Fibroblast of lung (primary cell): ENCODE results near the gene PADI1. TPM values are rescaled to one million over a fixed set of nuclear protein-coding genes. Genes with fewer than 3 reads are reported as not detected.

Experiments
- DNase-seq, 2 donors: peaks; one replicate each; pipeline versions ENCODE4 v3.0.0 to v3.0.0-alpha.2; 2010; ENCODE audit warnings: low read depth in 2 of 2
- H2AFZ ChIP-seq: 2 replicates; pipeline ENCODE4 v1.5.1; 2012; ENCODE audit warnings: low read length, control low read depth, inconsistent platforms
- H3K27ac ChIP-seq: 2 replicates; pipeline ENCODE4 v1.5.1; 2011; ENCODE audit warnings: low read length, control low read depth; ENCODE audit not compliant: insufficient read depth
- H3K27me3 ChIP-seq: 2 replicates; pipeline ENCODE4 v1.5.1; 2011; ENCODE audit warnings: mild to moderate bottlenecking, low read length; ENCODE audit not compliant: control insufficient read depth, insufficient read depth
- H3K36me3 ChIP-seq: 2 replicates; pipeline ENCODE4 v1.5.1; 2011; ENCODE audit warnings: low read length; ENCODE audit not compliant: control insufficient read depth, insufficient read depth
- H3K4me1 ChIP-seq: 2 replicates; pipeline ENCODE4 v1.5.1; 2011; ENCODE audit warnings: low read length; ENCODE audit not compliant: control insufficient read depth, insufficient read depth; ENCODE audit errors: extremely low read depth
- H3K4me2 ChIP-seq: 2 replicates; pipeline ENCODE4 v1.5.1; 2011; ENCODE audit warnings: low read length, control low read depth; ENCODE audit not compliant: insufficient read depth; ENCODE audit errors: extremely low read depth
- H3K4me3 ChIP-seq, 4 experiments: fragments of 200-600 bp in 1 of 4; sonication (generic) in 1 of 4; replicated peaks in 1 of 4; 2 replicates each; pipeline ENCODE4 v1.5.1; 2011 to 2016; ENCODE audit warnings: low read length in 4 of 4, low read depth in 3 of 4, mild to moderate bottlenecking in 3 of 4, control low read depth in 2 of 4, inconsistent platforms in 1 of 4, mixed read lengths in 1 of 4; ENCODE audit not compliant: insufficient read depth in 1 of 4; ENCODE audit errors: control extremely low read depth in 1 of 4
- H3K79me2 ChIP-seq: 2 replicates; pipeline ENCODE4 v1.5.1; 2012; ENCODE audit warnings: mild to moderate bottlenecking, low read length, inconsistent platforms; ENCODE audit not compliant: control insufficient read depth, insufficient read depth
- H3K9ac ChIP-seq: 2 replicates; pipeline ENCODE4 v1.5.1; 2011; ENCODE audit warnings: mild to moderate bottlenecking, low read length, control low read depth; ENCODE audit not compliant: insufficient read depth
- H3K9me3 ChIP-seq: 2 replicates; pipeline ENCODE4 v1.5.1; 2012; ENCODE audit warnings: low read depth, low read length; ENCODE audit not compliant: control insufficient read depth, insufficient read depth
- H4K20me1 ChIP-seq: 2 replicates; pipeline ENCODE4 v1.5.1; 2011; ENCODE audit warnings: low read length; ENCODE audit not compliant: control insufficient read depth, insufficient read depth; ENCODE audit errors: extremely low read depth
- EZH2 ChIP-seq: IDR thresholded peaks from 2 replicates; pipeline ENCODE4 v1.5.1; 2012; ENCODE audit warnings: low read length, control low read depth, mild to moderate bottlenecking; ENCODE audit errors: missing control alignments
- polyA plus RNA-seq, 2 donors: library from polyadenylated mRNA; depleted of rRNA in 1 of 2; stranded (reverse) in 1 of 2; unstranded in 1 of 2; fragments of >200 nt; gene quantifications; 2 replicates each; pipeline ENCODE4 v1.2.1, GENCODE V29; 2011 to 2012; ENCODE audit warnings: missing spikeins in 1 of 2
- total RNA-seq: library from RNA; depleted of rRNA; stranded (reverse); fragments of >200 nt; gene quantifications from 2 replicates; pipeline ENCODE4 v1.2.1, GENCODE V29; 2014
- TF ChIP-seq, protein P1 (sequence below), 2 donors: IDR thresholded peaks in 1 of 2; conservative IDR thresholded peaks in 1 of 2; 1 replicate in 1 of 2; 2 replicates in 1 of 2; pipeline ENCODE4 v1.5.1; 2011 to 2012; ENCODE audit warnings: low read length in 2 of 2, control low read depth in 1 of 2, inconsistent platforms in 1 of 2, low read depth in 1 of 2, mild to moderate bottlenecking in 1 of 2

The PADI1 gene
- total and polyA plus RNA-seq, 2 donors (not counting 1 experiment from before 2014, with no cell fraction given) = not detected

GRCh38 chr1:17215545-17215890, 10.6 kb downstream of the PADI1 start:
- no peaks in the 10 kb centered on the region for H3K79me2 ChIP-seq

GRCh38 chr1:17216078-17216477, 11.2 kb downstream of the PADI1 start:
- no peaks in the 10 kb centered on the region for H3K4me1 ChIP-seq
- no peaks in the 10 kb centered on the region for H3K36me3 ChIP-seq
- no peak overlapping the region for H3K9ac ChIP-seq
- H3K27me3 ChIP-seq = peaks cover 24% of the 10 kb centered on the region
- no peaks in the 10 kb centered on the region for H4K20me1 ChIP-seq
- no peaks in the 10 kb centered on the region for H3K9me3 ChIP-seq
- H2AFZ ChIP-seq = no peak overlapping the region
- H3K4me3 ChIP-seq = no peak overlapping the region
- TF ChIP-seq, protein P1, sequence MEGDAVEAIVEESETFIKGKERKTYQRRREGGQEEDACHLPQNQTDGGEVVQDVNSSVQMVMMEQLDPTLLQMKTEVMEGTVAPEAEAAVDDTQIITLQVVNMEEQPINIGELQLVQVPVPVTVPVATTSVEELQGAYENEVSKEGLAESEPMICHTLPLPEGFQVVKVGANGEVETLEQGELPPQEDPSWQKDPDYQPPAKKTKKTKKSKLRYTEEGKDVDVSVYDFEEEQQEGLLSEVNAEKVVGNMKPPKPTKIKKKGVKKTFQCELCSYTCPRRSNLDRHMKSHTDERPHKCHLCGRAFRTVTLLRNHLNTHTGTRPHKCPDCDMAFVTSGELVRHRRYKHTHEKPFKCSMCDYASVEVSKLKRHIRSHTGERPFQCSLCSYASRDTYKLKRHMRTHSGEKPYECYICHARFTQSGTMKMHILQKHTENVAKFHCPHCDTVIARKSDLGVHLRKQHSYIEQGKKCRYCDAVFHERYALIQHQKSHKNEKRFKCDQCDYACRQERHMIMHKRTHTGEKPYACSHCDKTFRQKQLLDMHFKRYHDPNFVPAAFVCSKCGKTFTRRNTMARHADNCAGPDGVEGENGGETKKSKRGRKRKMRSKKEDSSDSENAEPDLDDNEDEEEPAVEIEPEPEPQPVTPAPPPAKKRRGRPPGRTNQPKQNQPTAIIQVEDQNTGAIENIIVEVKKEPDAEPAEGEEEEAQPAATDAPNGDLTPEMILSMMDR (conservative IDR thresholded peaks at IDR 0.05 in 1 of 2, IDR thresholded peaks at IDR 0.05 in 1 of 2; ENCODE audit: low read depth in 1 of 2, low read length in 2 of 2) = no peak
- TF ChIP-seq EZH2 = no peak
- H3K4me2 ChIP-seq = no peak overlapping the region
- H3K79me2 ChIP-seq = no peaks in the 10 kb centered on the region
- H3K27ac ChIP-seq = no peak overlapping the region
- no peak for DNase-seq

More at GRCh38 chr1:17215545-17215890, 10.6 kb downstream of the PADI1 start:
- Histone ChIP-seq H3K4me3 (no peak overlapping the region), H3K9ac (no peak overlapping the region), H3K9me3 (no peaks in the 10 kb centered on the region), H2AFZ (no peak overlapping the region), H3K4me2 (no peak overlapping the region), H3K4me1 (no peaks in the 10 kb centered on the region), H3K27ac (no peak overlapping the region), H4K20me1 (no peaks in the 10 kb centered on the region), H3K27me3 (peaks cover 22% of the 10 kb centered on the region), H3K36me3 (no peaks in the 10 kb centered on the region)
- TF ChIP-seq, protein P1 (conservative IDR thresholded peaks at IDR 0.05 in 1 of 2, IDR thresholded peaks at IDR 0.05 in 1 of 2; ENCODE audit: low read depth in 1 of 2, low read length in 2 of 2) = no peak
- TF ChIP-seq EZH2 = no peak
- DNase-seq = peak in 1 of 2 donors; percentile 35

GRCh38 chr1:17217607-17218006, 12.7 kb downstream of the PADI1 start:
- Histone ChIP-seq H3K9me3 (no peaks in the 10 kb centered on the region), H3K9ac (no peak overlapping the region), H2AFZ (no peak overlapping the region), H3K4me2 (no peak overlapping the region), H3K4me1 (no peaks in the 10 kb centered on the region), H3K79me2 (no peaks in the 10 kb centered on the region), H3K27me3 (peaks cover 36% of the 10 kb centered on the region), H4K20me1 (no peaks in the 10 kb centered on the region), H3K4me3 (no peak overlapping the region), H3K36me3 (no peaks in the 10 kb centered on the region), H3K27ac (no peak overlapping the region)
- TF ChIP-seq, protein P1 (conservative IDR thresholded peaks at IDR 0.05 in 1 of 2, IDR thresholded peaks at IDR 0.05 in 1 of 2; ENCODE audit: low read depth in 1 of 2, low read length in 2 of 2) = no peak
- no peak for TF ChIP-seq EZH2
- no peak for DNase-seq
